Mesendoderm (in vitro differentiated cells): ENCODE results near the gene KLK4.

Source experiments
- DNase-seq: peaks from one replicate; pipeline ENCODE4 v3.0.0; 2013
- H2AK5ac ChIP-seq: 2 replicates; pipeline ENCODE4 v1.6.1; 2013; ENCODE audit warnings: low read length, inconsistent platforms
- H2BK120ac ChIP-seq: 2 replicates; pipeline ENCODE4 v1.6.1; 2013; ENCODE audit warnings: low read depth, mild to moderate bottlenecking, low read length, moderate library complexity, mixed read lengths
- H2BK15ac ChIP-seq: replicated peaks from 2 replicates; pipeline ENCODE4 v1.6.1; 2013; ENCODE audit warnings: low read depth, mild to moderate bottlenecking, moderate library complexity
- H2BK5ac ChIP-seq: 2 replicates; pipeline ENCODE4 v1.6.1; 2013; ENCODE audit warnings: low read length, inconsistent platforms
- H3K18ac ChIP-seq: 2 replicates; pipeline ENCODE4 v1.6.1; 2013; ENCODE audit warnings: mild to moderate bottlenecking, low read length, mixed read lengths
- H3K23ac ChIP-seq: one replicate; pipeline ENCODE4 v1.6.1; 2013; ENCODE audit warnings: low read length
- H3K27ac ChIP-seq: 2 replicates; pipeline ENCODE4 v1.5.1; 2013; ENCODE audit warnings: low read depth, mild to moderate bottlenecking, inconsistent platforms, low read length, moderate library complexity
- H3K27me3 ChIP-seq: 2 replicates; pipeline ENCODE4 v1.6.1; 2013; ENCODE audit warnings: low read length, control low read depth, mild to moderate bottlenecking, inconsistent platforms; ENCODE audit not compliant: insufficient read depth, poor library complexity
- H3K36me3 ChIP-seq: 2 replicates; pipeline ENCODE4 v1.6.1; 2013; ENCODE audit warnings: low read length, inconsistent platforms; ENCODE audit not compliant: control insufficient read depth, insufficient read depth
- H3K4ac ChIP-seq: one replicate; pipeline ENCODE4 v1.6.1; 2013; ENCODE audit warnings: low read depth, mild to moderate bottlenecking, low read length, moderate library complexity
- H3K4me1 ChIP-seq: 2 replicates; pipeline ENCODE4 v1.6.1; 2013; ENCODE audit warnings: low read depth, low read length, inconsistent platforms; ENCODE audit not compliant: control insufficient read depth
- H3K4me2 ChIP-seq: 2 replicates; pipeline ENCODE4 v1.6.1; 2013; ENCODE audit warnings: low read length
- H3K4me3 ChIP-seq: 2 replicates; pipeline ENCODE4 v1.5.1; 2013; ENCODE audit warnings: mild to moderate bottlenecking, low read length
- H3K56ac ChIP-seq: one replicate; pipeline ENCODE4 v1.6.1; 2013; ENCODE audit warnings: low read length
- H3K79me1 ChIP-seq: 2 replicates; pipeline ENCODE4 v1.6.1; 2013; ENCODE audit warnings: low read length, inconsistent platforms
- H3K79me2 ChIP-seq: 2 replicates; pipeline ENCODE4 v1.6.1; 2013; ENCODE audit warnings: mild to moderate bottlenecking, low read length; ENCODE audit not compliant: control insufficient read depth, insufficient read depth
- H3K9ac ChIP-seq: 2 replicates; pipeline ENCODE4 v1.6.1; 2013; ENCODE audit warnings: low read length, inconsistent platforms
- H4K5ac ChIP-seq: one replicate; pipeline ENCODE4 v1.6.1; 2013; ENCODE audit warnings: low read length
- H4K8ac ChIP-seq: one replicate; pipeline ENCODE4 v1.6.1; 2013; ENCODE audit warnings: low read depth, mild to moderate bottlenecking, control low read depth, low read length, moderate library complexity
- WGBS: extraction: QIAGEN DNeasy Blood & Tissue Kit; methylation state at CpG from one replicate; pipeline ENCODE4 v1.1.7; 2013; ENCODE audit warnings: low lambda C conversion rate, missing lambda C conversion rate; ENCODE audit not compliant: insufficient coverage; ENCODE audit errors: extremely low coverage; 5-methylcytosine and 5-hydroxymethylcytosine counted together

KLK4 gene

GRCh38 chr19:50910722-50911121 lies 473 bp downstream of the KLK4 start:
- Histone ChIP-seq H2BK15ac (no peak overlapping the region), H3K56ac (no peak overlapping the region), H2BK120ac (no peak overlapping the region), H3K4me2 (no peak overlapping the region), H3K27me3 (peaks cover 17% of the 10 kb centered on the region), H3K79me2 (no peaks in the 10 kb centered on the region), H2BK5ac (no peak overlapping the region), H3K79me1 (no peaks in the 10 kb centered on the region), H2AK5ac (no peak overlapping the region), H3K27ac (no peak overlapping the region), H3K36me3 (no peaks in the 10 kb centered on the region), H4K5ac (no peak overlapping the region), H4K8ac (no peak overlapping the region), H3K4ac (no peak overlapping the region), H3K18ac (no peak overlapping the region), H3K4me3 (no peak overlapping the region), H3K4me1 (no peaks in the 10 kb centered on the region), H3K9ac (no peak overlapping the region), H3K23ac (no peak overlapping the region)
- WGBS = no CpG with 5 or more reads among the region's 4 CpGs
- DNase-seq = no peak

GRCh38 chr19:50909240-50910070 lies 1.7 kb downstream of the KLK4 start:
- Histone ChIP-seq H3K4me1 (no peaks in the 10 kb centered on the region), H3K27ac (no peak overlapping the region), H3K4me3 (peak overlapping the region; percentile 36), H3K79me2 (no peaks in the 10 kb centered on the region), H2AK5ac (no peak overlapping the region), H3K79me1 (no peaks in the 10 kb centered on the region), H3K18ac (no peak overlapping the region), H3K27me3 (peaks cover 17% of the 10 kb centered on the region), H3K36me3 (no peaks in the 10 kb centered on the region), H2BK120ac (no peak overlapping the region), H4K8ac (no peak overlapping the region), H3K9ac (peak overlapping the region; percentile 50), H2BK15ac (no peak overlapping the region), H4K5ac (no peak overlapping the region), H2BK5ac (no peak overlapping the region), H3K56ac (peak overlapping the region; percentile 73), H3K4ac (no peak overlapping the region), H3K23ac (no peak overlapping the region), H3K4me2 (peak overlapping the region; percentile 74)
- DNase-seq = peak; percentile 97
- WGBS = no CpG with 5 or more reads among the region's 36 CpGs

GRCh38 chr19:50908336-50908735 lies 2.9 kb downstream of the KLK4 start:
- Histone ChIP-seq H2BK120ac (no peak overlapping the region), H3K27me3 (peaks cover 17% of the 10 kb centered on the region), H3K4ac (no peak overlapping the region), H3K27ac (no peak overlapping the region), H3K4me1 (no peaks in the 10 kb centered on the region), H3K56ac (peak overlapping the region; percentile 25), H3K4me2 (no peak overlapping the region), H2AK5ac (no peak overlapping the region), H3K36me3 (no peaks in the 10 kb centered on the region), H3K23ac (no peak overlapping the region), H2BK15ac (no peak overlapping the region), H3K79me2 (no peaks in the 10 kb centered on the region), H3K18ac (no peak overlapping the region), H2BK5ac (no peak overlapping the region), H3K9ac (no peak overlapping the region), H4K5ac (no peak overlapping the region), H3K4me3 (no peak overlapping the region), H3K79me1 (no peaks in the 10 kb centered on the region), H4K8ac (no peak overlapping the region)
- DNase-seq = no peak
- WGBS = no CpG with 5 or more reads among the region's 25 CpGs

GRCh38 chr19:50906217-50906616 lies 5.0 kb downstream of the KLK4 start:
- WGBS = no CpG with 5 or more reads among the region's 5 CpGs
- no peak overlapping the region for H4K5ac ChIP-seq
- H3K27ac ChIP-seq = no peak overlapping the region
- no peaks in the 10 kb centered on the region for H3K36me3 ChIP-seq
- no peak overlapping the region for H3K9ac ChIP-seq
- no peak overlapping the region for H3K18ac ChIP-seq
- H3K79me1 ChIP-seq = no peaks in the 10 kb centered on the region
- no peak overlapping the region for H3K4me3 ChIP-seq
- no peak overlapping the region for H3K23ac ChIP-seq
- H2BK15ac ChIP-seq = no peak overlapping the region
- peak; percentile 71 for DNase-seq
- H3K4me2 ChIP-seq = no peak overlapping the region
- H2BK120ac ChIP-seq = no peak overlapping the region
- no peak overlapping the region for H2BK5ac ChIP-seq
- H3K27me3 ChIP-seq = peaks cover 6% of the 10 kb centered on the region
- H3K79me2 ChIP-seq = no peaks in the 10 kb centered on the region
- no peak overlapping the region for H3K4ac ChIP-seq
- H2AK5ac ChIP-seq = no peak overlapping the region
- H3K4me1 ChIP-seq = no peaks in the 10 kb centered on the region
- no peak overlapping the region for H3K56ac ChIP-seq
- H4K8ac ChIP-seq = no peak overlapping the region

- H3K27me3 ChIP-seq = no peaks in the 10 kb centered on the region
- H2BK5ac ChIP-seq = no peak overlapping the region
- no peaks in the 10 kb centered on the region for H3K79me1 ChIP-seq
- no peak overlapping the region for H4K5ac ChIP-seq
- H3K23ac ChIP-seq = no peak overlapping the region
- no peak overlapping the region for H2BK120ac ChIP-seq
- no peak overlapping the region for H3K4me3 ChIP-seq
- H3K56ac ChIP-seq = no peak overlapping the region
- no peak overlapping the region for H3K4ac ChIP-seq
- no peak overlapping the region for H3K27ac ChIP-seq
- no peak overlapping the region for H3K9ac ChIP-seq
- H2BK15ac ChIP-seq = no peak overlapping the region
- no peak overlapping the region for H2AK5ac ChIP-seq
- no CpG with 5 or more reads among the region's 4 CpGs for WGBS
- H3K4me1 ChIP-seq = no peaks in the 10 kb centered on the region
- DNase-seq = no peak
- H3K79me2 ChIP-seq = no peaks in the 10 kb centered on the region
- H3K18ac ChIP-seq = no peak overlapping the region
- no peaks in the 10 kb centered on the region for H3K36me3 ChIP-seq
- no peak overlapping the region for H4K8ac ChIP-seq
- H3K4me2 ChIP-seq = no peak overlapping the region
Measured at GRCh38 chr19:50902640-50903039, 8.6 kb downstream of the KLK4 start.

GRCh38 chr19:50899569-50899968 lies 11.6 kb downstream of the KLK4 start:
- no peak overlapping the region for H3K4me3 ChIP-seq
- H3K4me1 ChIP-seq = no peaks in the 10 kb centered on the region
- H3K79me2 ChIP-seq = no peaks in the 10 kb centered on the region
- H3K9ac ChIP-seq = no peak overlapping the region
- H2BK15ac ChIP-seq = no peak overlapping the region
- H3K56ac ChIP-seq = no peak overlapping the region
- H3K36me3 ChIP-seq = no peaks in the 10 kb centered on the region
- H3K23ac ChIP-seq = no peak overlapping the region
- H3K79me1 ChIP-seq = no peaks in the 10 kb centered on the region
- no peak overlapping the region for H2BK120ac ChIP-seq
- H4K8ac ChIP-seq = no peak overlapping the region
- no peak overlapping the region for H3K18ac ChIP-seq
- no peak overlapping the region for H3K4me2 ChIP-seq
- WGBS = no CpG with 5 or more reads among the region's 3 CpGs
- H2BK5ac ChIP-seq = no peak overlapping the region
- no peak for DNase-seq
- H3K27me3 ChIP-seq = no peaks in the 10 kb centered on the region
- H2AK5ac ChIP-seq = no peak overlapping the region
- no peak overlapping the region for H3K27ac ChIP-seq
- H4K5ac ChIP-seq = no peak overlapping the region
- no peak overlapping the region for H3K4ac ChIP-seq
